Measurements from ENCODE around the gene NLN.

GRCh38 chr5:65816729-65817128 is 94.7 kb downstream of the NLN start:
- TF ChIP-seq CTCF (IDR thresholded peaks at IDR 0.05) (no peak), EZH2phosphoT487 (IDR thresholded peaks at IDR 0.05) (no peak), EZH2 (IDR thresholded peaks at IDR 0.05) (no peak)

All from neural progenitor cell (in vitro differentiated cells).